Activated T-cell treated with anti-CD3 and anti-CD28 coated beads for 48 hours (primary cell): ENCODE measurements around the gene MVB12B.

Experiments used
- DNase-seq: peaks from one replicate; pipeline ENCODE4 v3.0.0-alpha.2; 2020; ENCODE audit warnings: low read depth

MVB12B gene

DNA sequence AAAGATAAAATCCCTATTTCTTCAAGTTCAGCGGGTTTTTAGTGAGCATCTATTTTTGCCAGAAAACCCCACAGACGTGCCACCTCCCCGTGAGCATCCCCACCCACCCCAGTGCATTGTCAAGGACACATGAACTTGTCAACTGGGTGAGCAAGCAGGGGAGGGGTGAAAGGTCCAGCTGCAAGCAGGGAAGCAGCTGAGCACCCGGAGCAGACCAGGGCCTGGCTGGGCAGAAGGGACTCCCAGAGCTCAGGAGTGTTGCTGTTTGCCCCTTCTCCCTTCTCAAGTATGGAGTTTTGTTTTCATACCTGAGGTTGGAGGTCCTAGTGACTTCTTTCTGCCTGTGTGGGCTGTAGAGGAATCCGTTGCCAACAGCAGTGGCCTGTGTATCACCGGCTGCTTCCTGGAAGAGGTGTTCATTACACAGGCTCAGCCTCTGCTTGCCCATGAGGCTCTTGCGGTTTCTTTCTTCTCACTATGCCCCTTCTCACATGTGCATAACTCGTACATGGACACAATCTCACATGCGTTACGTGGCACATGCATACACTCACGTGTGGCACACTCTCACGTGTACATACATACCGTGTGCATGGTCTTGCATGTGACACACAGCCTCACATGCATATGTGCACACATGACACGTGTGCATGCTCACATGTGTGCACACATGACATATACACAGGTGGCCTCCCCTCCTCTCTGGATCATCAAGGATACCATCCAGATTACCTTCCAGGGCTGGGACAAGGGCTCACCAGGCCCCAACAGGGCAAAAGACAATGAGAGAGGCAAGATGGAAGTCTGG lies 126.7 kb downstream of the MVB12B start:
- DNase-seq: no peak

DNA sequence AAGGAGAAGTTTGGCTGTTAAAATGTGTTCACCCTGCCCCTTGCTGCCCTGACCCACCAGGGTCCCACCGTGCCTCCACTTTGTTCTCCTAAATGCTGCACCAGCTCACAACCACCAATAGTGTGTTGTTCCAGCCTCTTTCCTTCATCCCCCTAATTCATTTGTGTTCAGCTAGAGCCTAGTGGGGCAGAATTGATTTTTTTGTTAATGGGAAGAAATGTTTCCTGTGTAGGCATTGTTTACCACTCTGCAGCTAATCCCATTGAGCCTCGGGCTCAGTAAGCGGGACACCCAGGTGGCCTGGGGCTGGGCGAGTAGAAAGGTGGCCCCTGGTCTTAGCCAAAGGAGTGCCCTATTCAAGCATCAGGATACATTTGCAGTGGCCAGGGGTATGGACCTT lies 127.6 kb downstream of the MVB12B start:
- DNase-seq: no peak

DNA sequence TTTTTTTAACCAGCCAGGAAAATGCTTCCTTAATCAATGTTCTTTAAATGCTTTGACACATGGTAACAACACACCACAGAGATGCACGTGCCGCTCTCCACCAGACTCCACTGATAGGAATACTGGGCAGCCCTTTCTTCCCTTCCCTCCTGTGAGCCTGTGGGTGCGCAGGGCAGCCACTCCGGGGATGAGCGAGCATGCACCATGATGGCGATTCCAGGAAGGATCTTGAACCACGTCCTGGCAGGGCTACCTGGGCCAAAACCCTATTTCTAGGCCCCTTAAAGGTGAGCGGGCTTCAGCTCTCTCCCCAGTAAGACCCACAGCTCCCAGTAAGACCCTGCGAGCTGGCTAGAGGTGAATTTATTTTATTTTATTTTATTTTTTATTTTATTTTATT lies 128.2 kb downstream of the MVB12B start:
- DNase-seq: no peak

DNA sequence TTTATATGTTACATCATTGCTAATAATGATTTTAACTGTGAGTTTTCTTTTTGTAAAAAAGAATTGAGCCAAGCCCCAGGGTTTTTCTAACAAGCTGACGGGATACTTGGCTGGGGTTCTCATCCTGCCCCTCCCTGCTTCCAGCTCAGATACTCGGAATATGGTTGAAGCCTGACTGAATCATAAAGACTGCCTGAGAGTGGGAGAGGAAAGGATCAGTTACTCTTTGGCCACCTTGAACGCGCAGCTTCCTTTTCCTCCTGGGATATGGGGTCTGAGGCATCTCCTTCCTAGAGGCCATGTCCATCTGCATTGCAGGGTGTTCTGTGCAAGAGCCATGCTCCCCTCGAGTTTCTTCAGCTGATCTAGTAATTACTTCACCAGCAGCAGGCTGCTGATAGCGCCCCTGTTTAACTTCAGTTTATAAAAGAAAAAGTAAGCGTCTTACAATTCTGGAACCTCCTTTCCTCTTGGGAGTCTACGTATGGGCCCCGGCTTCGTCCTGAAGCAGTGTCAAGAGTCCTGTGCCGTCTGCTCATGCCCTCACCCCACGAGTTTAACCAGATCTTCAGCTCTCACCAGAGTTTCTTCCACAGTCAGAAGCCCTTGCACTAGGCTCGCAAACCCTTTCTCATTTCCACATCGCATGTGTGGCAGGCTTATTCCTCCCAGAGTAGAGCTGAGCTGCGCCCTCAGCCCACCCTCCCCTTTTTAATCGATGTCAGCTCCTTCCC lies 130.0 kb downstream of the MVB12B start:
- no peak for DNase-seq

DNA sequence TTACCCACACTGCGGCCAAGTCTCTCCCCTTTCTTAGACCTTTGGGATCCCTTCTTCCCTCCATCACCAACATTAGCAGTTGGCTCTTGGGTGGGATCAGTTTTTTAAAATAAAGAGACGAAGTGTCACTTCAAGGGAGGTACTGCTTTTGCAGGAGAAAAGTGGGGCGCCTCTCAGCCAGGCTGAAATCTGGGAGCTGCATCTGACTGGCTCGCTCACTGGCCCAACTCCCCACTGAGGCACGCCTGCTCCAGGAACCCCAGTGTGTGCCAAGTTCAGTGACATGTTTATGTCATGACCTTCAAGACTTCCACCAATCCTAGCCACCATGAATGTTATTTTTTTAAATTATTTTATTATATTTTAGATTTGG lies 130.5 kb downstream of the MVB12B start:
- DNase-seq: no peak

DNA sequence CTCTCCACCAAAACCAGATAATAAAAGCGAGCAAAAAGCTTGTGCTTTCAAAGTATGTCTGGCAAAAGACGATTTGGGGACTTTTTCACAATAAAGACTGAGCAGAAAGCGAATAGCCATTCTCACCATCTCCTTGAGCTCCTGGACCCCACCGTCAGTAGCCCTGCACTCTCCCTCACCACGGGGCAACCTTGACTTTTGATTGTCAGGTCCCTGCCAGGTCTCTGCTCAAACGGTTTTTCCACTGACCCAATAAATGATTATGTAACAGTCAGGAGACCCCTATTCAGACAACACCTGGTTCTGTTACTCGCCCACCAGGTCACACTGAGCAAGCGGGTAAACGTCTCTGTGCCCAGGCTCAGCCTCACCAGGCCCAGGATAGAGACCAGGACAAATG lies 131.3 kb downstream of the MVB12B start:
- no peak for DNase-seq

DNA sequence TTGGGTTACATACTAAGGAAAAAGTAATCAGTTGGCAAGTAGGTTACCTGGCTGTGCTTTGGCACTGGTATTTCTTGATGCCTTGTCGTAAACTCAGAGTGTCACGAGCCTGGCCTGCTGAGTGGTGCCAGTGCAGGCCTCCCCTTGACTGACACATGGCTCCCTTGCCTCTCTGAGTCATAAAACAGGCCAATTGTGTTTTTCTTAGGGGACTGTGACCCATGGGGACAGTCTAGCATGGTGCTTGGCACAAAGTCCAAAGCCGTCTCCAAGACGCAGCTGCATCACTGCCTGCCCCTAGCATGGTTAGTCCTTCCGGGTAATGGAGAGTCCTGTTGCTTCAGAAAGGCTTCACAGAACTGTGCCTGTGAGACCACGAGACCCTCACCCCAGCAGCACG lies 132.5 kb downstream of the MVB12B start:
- no peak for DNase-seq

DNA sequence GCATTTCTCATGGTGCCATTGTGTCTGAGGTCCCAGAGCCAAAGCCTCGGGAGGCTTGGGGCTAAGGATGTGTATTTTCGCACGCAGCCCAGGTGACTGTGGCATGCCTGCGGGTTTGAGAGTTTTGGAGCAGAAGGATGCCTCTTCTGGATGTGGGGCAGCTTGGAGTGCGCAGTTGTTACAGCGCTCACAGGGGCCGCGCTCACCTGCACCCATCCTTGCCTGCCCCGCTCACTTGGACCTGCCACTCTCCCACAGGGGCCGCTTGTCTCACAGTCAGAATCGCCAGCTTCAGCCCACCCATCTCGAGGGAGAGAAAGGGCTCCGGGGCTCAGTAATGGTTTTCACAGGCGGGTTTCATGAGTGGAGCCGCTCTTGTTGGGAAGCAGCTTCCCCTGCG lies 132.9 kb downstream of the MVB12B start:
- DNase-seq: no peak

DNA sequence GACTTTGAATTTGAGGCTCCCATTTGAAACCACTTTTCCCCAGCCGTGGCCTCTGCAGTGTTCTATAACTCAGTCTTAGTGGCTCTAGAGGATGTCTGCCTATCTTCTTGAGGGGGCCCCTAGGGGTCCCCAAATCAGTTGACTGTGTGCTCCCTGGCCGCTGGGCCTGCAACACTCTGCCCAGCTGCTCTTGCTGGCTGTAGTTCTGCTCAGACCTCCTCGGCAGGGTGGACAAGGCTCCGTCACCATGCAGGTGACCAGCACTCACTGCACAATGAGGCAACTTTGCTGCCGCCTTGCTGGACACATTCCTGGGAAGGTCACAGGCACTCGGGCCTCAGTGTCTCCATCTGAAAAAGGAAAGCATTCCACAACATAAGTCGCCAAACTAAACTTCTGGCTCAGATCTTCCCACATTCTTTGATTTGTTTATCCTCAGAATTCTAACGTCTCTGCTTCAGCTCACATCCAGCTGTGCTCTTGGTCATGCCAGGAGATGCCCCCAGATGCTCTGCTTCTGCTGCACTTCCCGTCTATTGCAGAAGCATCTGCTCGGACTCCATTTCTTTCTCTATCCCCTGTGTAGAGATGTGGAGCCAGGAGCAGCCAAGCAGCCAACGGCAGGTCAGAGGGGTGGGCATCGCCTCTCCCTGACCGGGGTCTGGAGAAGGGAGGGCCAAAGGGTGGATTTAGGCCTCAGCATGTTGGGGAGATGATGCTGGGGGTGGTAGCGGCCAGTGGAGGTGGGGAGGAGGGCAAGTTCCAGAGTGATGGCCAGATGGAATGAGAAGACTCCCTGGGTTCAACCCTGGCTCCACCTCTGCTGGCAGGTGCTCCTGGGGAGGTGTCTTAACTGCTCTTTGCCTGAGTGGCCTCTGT lies 133.6 kb downstream of the MVB12B start:
- DNase-seq: no peak

DNA sequence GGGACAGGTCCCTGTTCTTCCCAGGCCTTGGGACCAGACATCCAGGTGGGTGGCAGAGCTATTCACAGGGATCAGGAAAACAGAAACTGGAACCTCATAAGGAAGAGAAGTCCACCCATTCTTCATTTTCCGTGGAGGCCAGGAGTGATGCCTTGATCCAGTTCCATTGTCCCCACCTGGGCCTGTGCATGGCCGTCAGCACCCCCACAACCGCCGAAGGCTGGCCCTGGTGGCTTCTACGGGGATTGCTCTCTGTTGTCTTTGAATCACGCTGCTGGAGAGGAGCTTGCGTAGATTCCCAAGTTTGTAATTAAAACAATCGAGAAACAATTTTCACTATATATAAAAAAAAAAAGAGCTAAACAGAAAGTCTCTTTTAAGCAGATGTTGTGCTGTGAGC lies 134.4 kb downstream of the MVB12B start:
- DNase-seq: no peak

DNA sequence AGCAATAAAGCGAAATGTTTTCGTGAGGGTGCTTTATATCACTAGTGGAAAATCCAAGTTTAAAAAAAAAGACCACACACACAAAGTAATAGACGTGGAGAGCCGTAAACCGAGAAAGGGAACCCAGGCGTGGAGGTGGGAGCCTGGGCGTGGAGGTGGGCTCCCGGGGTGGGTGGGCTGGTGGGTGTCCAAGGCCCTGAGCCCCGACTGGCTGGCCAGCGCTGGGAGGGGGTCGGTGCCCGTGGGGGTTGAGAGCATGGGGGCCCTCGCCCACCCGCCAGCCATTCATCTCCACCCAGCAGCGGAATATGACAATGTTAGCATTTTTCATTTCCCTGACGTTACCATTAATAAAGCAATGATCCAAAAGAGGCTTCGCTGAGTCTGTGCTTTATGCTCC lies 135.0 kb downstream of the MVB12B start:
- DNase-seq: no peak

DNA sequence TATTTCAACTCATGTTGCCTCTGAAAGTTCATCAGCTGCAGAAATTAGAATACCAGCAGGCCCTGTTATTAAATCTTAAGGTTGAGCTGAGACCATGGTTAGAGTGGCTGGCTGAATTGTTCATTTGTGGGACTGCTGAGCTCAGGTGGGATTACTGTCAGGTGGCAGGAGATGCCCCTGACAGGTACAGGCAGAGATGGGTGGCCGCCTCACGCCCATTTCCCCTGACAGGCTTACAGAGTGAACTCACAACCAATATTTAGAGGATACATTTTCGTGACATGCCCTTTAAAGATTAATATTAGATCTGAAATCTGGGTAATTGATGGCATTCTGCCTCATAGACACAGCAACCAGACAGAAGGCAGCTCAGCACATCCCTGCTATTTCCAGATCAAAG lies 136.0 kb downstream of the MVB12B start:
- no peak for DNase-seq

DNA sequence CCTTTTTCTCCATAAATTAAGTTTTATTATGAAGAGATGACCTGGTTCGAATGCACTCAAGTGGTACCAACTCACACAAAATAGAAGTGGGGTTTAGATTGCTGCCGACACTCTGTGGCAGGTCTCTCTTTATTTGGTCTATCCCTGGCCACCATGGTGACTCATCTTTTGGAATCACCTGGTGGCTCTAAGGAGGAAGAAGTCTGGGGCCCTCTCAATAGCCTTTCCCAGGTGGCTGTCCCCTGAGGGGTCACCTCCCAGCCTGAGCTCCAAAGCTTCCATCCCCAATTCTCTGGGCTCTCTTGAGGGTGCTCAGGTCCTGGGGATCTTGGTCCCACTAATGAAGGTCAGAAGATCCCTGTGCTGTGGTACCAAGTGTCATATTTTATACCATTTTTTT lies 136.8 kb downstream of the MVB12B start:
- no peak for DNase-seq

DNA sequence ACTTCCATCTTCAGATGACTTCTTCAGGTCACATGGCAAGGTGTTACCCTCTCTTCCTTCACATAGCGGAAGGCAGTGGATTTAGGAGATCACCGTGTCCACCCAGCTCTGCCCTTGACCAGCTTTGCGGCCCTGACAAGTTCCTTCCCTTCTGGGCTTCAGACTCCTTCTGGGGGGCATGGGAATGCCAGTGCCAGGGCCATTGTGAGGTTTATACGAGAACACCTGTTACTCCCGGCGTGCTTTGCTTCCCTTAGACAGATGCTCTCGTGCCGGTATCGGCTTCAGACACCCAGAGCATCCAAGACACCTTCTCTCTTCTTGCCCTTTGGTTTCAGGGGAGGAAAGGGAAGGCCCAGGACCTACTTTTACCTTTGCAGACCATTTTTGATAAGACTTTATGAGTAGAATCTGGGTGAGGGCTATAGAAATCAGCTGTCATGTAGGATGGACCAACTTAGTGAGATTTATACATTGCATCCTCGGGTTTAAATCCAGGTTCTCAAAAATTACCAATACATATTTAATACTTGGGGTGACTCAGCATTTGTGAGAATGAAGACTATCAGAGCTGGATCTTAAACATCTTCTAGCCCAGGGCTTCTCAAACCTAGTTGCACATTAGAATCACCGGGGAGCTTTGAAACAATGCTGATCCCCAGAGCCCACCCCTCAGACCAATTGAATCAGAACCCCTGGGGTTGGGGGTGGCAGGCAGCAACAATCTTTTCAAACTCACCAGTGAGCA lies 138.2 kb downstream of the MVB12B start:
- no peak for DNase-seq

DNA sequence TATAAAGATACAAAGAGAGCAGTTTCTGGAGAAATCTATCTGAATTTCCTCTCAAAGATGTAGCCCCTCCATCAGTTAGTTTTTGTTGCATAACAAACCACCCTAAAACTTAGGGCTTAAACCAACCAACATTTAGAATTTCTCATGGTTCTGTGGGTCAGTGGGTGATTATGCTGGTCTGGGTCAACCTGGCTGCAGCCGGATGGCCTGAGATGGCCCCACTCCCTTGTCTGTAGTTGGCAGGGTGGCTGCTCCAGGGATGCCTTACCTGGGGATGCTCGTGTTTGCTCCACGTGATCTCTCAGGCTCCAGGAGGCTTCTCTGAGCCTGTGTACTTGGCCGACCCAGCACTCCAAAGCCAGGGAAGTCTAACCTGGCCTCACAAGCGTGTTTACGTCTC lies 139.3 kb downstream of the MVB12B start:
- DNase-seq: no peak

DNA sequence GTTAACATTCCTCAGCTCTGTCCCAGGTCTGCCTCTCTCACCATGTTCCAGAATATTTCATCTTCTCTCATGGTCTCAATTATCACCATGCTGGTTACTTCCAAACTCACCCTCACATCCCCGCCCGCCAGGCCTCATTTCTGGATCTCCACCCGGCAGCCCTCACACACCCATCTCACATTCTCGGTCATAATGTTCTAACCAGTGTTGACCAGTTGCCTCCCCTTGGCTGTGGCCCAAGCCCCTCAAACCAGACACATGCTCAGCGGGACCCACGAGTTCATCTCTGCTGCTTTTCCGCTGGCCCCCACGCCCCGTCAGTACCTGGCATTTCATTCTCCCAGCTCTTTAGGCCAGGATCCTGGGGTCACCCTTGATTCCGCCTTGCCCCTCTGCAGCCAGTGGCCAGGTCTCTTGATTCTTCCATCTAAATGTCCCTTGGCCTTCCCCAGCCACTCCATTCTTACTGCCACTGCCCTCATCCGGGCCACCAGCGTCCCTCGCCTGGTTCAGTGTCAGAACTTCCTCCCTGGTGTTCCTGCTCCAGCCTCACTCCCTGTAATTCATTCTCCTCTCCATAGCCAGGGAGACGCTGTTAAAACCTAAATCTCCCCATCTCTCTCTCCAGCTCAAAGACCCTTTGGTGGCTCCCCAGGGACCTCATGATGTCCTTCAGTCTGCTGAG lies 141.7 kb downstream of the MVB12B start:
- DNase-seq: no peak

DNA sequence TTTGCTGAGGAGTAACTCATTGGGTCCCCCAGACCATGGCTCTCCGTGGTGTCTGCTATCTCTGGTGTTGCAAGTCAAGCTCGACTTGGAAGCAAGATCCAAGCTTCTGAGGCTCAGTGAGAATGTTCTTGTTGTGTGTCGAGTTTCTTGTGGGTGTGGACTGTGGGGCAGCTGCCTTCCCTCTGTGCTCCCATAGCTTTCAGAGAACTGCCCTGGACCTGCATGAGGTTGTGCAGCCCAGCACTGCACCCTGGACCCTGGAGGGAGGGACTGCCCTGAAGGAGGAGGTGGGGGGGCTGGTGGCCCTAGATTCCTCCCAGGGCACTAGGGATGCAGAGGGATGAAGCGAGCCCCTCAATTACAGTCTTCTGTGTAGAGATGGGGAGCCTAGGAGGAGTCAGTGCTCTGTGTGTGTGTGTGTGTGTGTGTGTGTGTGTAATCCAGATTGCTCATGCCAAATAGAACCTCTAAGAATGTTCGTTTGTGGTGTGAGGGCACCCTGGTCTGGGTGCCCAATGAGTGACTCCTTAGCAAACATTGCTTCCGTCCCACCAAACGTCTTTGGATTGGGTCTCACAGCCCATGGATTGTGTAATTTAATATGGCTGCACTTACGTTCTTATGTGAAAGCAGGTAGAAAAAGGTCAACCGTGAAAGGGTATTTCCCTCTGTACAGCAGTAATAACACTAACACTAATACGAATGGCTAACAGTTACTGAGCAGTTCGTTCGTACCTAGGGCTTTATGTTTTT lies 143.8 kb downstream of the MVB12B start:
- no peak for DNase-seq

DNA sequence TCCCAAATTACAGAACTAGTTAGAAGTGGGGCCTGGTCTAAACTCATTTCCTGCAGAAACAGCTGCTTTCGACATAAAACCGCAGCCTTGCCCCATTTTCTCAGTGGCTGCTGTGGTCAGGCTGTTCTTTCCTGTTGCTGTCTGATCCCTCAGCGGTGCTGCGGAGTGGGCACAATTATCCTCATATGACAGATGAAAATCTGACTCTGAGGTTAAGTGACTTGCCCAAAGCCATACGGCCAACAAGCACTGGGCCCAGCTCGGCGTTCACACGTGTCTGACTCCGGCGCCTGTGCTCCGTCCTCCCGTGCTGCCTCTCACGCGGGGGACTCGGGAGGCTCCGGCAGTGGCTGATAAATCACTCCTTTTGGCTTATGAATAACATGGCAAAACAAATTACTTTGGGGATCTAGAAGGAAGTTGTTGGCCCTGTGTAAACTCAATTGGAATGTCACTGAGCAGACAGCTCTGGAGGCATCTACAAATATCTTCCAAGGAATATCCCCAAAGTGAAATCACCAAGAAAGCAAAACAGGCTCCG lies 144.5 kb downstream of the MVB12B start:
- DNase-seq: peak; percentile 74

DNA sequence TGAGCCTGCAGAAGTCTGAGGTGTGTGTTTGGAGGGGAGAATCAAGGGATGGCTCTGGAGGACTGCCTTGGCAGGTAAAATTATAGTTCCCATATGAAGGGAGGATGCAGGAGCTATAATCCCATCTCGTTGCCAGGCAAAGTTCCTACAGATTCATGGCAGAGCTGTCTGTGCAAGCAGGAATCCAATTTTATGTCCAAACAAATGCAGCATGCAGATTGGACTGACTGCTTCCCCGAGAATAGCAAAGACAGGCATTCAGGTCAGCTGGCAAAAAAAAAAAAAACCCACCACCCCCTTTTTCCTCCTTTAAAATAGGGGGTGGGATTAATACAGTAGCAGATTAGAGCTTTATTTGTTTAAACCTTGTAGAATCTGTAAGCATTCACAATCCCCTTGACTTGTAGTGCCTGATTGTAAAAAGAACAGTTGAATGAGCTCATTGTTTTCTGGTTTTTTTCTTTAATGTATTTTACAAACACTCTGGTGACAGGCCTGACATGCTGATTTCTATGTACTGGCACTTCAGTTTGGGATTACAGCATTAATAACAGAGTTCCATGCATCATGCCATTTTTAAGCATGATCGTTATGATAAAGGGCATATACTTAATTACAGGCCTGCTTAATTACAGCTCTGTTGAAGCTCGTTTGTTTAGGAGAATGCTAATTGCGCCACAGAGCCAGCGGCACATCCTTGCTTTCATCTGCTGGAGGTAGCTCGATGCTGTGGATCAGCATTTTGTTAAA lies 145.7 kb downstream of the MVB12B start:
- DNase-seq: no peak

DNA sequence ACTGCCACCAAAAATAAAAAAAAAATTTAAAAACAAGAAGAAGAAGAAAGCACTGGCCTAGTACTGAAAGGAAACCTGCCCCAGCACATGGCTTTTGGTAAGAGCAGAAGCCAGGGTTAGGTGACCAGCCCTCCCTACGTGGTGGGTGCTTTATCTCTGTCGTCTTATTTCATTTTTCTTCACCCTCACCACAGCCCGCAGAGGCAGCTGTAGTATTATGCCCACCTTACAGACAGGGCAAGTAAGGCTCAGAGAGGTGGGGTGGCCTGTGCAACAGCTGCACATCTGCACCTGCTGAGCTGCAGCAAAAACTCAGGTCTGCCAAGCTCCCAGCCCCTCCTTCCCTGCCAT lies 146.3 kb downstream of the MVB12B start:
- DNase-seq: no peak
